Skeletal muscle satellite cell (primary cell): ENCODE measurements around the gene EXO5. TPM values are rescaled to one million over a fixed set of nuclear protein-coding genes. Genes with fewer than 3 reads are reported as not detected.
"Not testable (repeated sequence)": the region's sequence is repeated elsewhere in the genome, so short reads cannot be mapped to it uniquely, and the experiment has no call there.

Experiments
- H3K27me3 ChIP-seq: 2 replicates; pipeline ENCODE4 v1.7.0; 2013; ENCODE audit warnings: low read length; ENCODE audit not compliant: control insufficient read depth, insufficient read depth
- H3K36me3 ChIP-seq: 2 replicates; pipeline ENCODE4 v1.7.0; 2013; ENCODE audit warnings: mild to moderate bottlenecking, control low read depth, low read length; ENCODE audit not compliant: insufficient read depth
- H3K4me1 ChIP-seq: 2 replicates; pipeline ENCODE4 v1.7.0; 2013; ENCODE audit warnings: low read length; ENCODE audit not compliant: control insufficient read depth, insufficient read depth
- H3K4me2 ChIP-seq: 2 replicates; pipeline ENCODE4 v1.7.0; 2013; ENCODE audit warnings: mild to moderate bottlenecking, low read length
- H3K4me3 ChIP-seq: 2 replicates; pipeline ENCODE4 v1.7.0; 2013; ENCODE audit warnings: low read length
- H3K9ac ChIP-seq: 2 replicates; pipeline ENCODE4 v1.7.0; 2013; ENCODE audit warnings: mild to moderate bottlenecking, low read depth, low read length, moderate library complexity
- H3K9me3 ChIP-seq: replicated peaks from 2 replicates; pipeline ENCODE4 v1.7.0; 2013; ENCODE audit warnings: mild to moderate bottlenecking, control low read depth, low read length
- total RNA-seq: library from RNA; depleted of rRNA; stranded (reverse); fragments of >200 nt; gene quantifications from 2 replicates; pipeline ENCODE4 v1.2.3, GENCODE V29; 2012; rRNA removed

EXO5 gene, protein sequence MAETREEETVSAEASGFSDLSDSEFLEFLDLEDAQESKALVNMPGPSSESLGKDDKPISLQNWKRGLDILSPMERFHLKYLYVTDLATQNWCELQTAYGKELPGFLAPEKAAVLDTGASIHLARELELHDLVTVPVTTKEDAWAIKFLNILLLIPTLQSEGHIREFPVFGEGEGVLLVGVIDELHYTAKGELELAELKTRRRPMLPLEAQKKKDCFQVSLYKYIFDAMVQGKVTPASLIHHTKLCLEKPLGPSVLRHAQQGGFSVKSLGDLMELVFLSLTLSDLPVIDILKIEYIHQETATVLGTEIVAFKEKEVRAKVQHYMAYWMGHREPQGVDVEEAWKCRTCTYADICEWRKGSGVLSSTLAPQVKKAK
- 7.1 and 12.9 TPM in 2 replicates for total RNA-seq

DNA sequence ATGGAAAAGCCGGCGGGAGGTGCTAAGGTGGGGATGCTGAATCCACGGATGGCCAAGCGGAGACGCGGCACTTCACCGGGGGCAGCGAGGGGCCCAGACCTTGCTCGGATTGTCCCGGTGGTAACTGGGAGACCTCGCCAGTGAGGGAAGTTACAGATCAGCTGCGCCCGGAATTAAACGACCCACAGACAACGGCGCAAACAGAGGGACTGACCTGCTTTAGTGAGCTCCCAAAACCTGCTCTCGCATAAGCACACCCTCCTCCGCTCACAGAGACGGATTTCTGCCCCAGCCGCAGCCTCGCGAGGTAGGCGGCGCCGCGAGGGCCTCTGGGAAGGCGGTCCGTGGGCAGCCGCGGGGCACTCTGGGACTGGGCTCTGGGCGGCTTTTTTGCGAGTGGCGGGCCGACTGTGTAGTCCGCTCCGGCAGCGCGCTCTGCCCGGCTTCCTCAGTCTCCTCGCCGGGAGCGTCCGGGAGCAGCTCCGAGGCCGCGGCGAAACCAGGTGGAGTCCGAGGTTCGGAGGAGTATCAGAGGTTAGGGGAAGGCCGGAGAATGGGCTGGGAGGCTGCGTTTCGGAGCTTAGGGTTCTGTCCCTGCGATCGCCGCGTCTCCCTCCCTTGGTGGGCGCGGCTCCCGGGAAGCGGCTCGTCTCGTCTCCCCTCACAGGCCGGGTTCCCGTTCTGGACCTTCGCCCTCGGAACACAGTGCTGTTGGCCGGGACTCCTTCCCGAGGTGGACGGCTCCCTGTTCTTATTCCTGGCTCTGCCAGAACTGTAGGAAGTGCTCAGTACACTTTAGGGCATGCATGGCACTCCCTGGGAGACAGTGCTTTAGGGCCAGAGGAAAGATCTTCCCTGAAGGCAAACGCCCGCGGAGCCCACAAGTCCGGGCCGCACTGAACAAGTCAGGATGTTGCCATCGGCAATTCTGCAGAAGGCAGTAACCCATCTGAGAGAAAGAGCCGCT is at the start of gene EXO5:
TSS of gene EXO5 (plus strand) at position 393 of the 967 bp plus-strand sequence. CDS start 5,778 bp downstream, outside the sequence.
- H3K4me3 ChIP-seq = peak within 1 kb of the TSS; percentile 92
- H3K9me3 ChIP-seq = no peaks in the 10 kb centered on the region
- no peaks in the 10 kb centered on the region for H3K27me3 ChIP-seq
- no peaks in the 10 kb centered on the region for H3K36me3 ChIP-seq
- peaks cover 6% of the 10 kb centered on the region for H3K4me1 ChIP-seq
- peak within 1 kb of the TSS; percentile 87 for H3K4me2 ChIP-seq
- peak within 1 kb of the TSS; percentile 88 for H3K9ac ChIP-seq

DNA sequence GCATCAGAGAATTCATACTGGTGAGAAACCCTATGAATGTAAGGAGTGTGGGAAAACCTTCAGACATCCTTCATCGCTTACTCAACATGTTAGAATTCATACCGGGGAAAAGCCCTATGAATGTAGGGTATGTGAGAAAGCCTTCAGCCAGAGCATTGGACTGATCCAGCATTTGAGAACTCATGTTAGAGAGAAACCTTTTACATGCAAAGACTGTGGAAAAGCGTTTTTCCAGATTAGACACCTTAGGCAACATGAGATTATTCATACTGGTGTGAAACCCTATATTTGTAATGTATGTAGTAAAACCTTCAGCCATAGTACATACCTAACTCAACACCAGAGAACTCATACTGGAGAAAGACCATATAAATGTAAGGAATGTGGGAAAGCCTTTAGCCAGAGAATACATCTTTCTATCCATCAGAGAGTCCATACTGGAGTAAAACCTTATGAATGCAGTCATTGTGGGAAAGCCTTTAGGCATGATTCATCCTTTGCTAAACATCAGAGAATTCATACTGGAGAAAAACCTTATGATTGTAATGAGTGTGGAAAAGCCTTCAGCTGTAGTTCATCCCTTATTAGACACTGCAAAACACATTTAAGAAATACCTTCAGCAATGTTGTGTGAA is 45.5 kb upstream of the EXO5 start:
- H3K4me1 ChIP-seq = no peaks in the 10 kb centered on the region
- peaks cover 56% of the 10 kb centered on the region for H3K36me3 ChIP-seq

DNA sequence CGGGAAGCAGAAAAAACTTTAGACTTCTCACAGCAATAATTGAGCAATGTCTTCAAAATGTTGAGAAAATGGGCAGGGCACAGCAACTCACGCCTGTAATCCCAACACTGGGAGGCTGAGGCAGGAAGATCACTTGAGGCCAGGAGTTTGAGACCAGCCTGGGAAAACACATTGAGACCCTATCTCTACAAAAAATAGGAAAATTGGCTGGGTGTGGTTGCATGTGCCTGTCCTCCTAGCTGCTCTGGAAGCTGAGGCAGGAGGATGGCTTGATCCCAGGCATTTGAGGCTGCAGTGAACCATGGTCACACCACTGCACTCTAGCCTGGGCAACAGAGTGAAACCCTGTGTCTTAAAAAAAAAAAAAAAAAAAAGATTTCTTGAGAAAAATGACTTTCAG is 39.2 kb upstream of the EXO5 start:
- H3K27me3 ChIP-seq = no peaks in the 10 kb centered on the region
- no peak overlapping the region for H3K9ac ChIP-seq
- no peaks in the 10 kb centered on the region for H3K4me1 ChIP-seq
- peaks cover 48% of the 10 kb centered on the region for H3K9me3 ChIP-seq
- H3K4me2 ChIP-seq = no peak overlapping the region
- no peak overlapping the region for H3K4me3 ChIP-seq
- peaks cover 15% of the 10 kb centered on the region for H3K36me3 ChIP-seq

More for the DNA sequence above, 45.5 kb upstream of the EXO5 start:
- Histone ChIP-seq H3K9ac (no peak overlapping the region), H3K9me3 (peaks cover 88% of the 10 kb centered on the region), H3K4me2 (no peak overlapping the region), H3K4me3 (no peak overlapping the region), H3K27me3 (no peaks in the 10 kb centered on the region)

DNA sequence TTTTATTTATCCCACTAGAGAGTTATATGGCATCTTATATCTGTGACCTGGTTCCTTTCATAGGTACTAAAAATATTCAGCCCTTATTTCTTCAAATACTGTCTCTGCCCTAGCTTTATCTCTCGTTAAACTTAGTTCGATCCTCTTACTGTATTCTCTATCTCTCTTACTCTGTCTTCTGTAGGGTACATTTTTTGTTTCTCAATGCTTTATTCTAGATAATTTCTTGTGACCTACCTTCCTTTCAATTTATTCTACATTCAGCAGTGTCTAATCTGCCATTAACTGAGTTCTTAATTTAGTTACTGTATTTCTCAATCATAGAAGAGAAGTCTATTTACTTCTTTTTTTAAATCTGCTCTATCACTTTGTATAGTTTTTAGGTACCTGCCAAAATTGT is 33.3 kb upstream of the EXO5 start:
- H3K36me3 ChIP-seq = no peaks in the 10 kb centered on the region
- peaks cover 7% of the 10 kb centered on the region for H3K4me1 ChIP-seq
- H3K4me3 ChIP-seq = no peak overlapping the region
- no peaks in the 10 kb centered on the region for H3K27me3 ChIP-seq
- H3K4me2 ChIP-seq = no peak overlapping the region
- peaks cover 9% of the 10 kb centered on the region for H3K9me3 ChIP-seq
- H3K9ac ChIP-seq = no peak overlapping the region

DNA sequence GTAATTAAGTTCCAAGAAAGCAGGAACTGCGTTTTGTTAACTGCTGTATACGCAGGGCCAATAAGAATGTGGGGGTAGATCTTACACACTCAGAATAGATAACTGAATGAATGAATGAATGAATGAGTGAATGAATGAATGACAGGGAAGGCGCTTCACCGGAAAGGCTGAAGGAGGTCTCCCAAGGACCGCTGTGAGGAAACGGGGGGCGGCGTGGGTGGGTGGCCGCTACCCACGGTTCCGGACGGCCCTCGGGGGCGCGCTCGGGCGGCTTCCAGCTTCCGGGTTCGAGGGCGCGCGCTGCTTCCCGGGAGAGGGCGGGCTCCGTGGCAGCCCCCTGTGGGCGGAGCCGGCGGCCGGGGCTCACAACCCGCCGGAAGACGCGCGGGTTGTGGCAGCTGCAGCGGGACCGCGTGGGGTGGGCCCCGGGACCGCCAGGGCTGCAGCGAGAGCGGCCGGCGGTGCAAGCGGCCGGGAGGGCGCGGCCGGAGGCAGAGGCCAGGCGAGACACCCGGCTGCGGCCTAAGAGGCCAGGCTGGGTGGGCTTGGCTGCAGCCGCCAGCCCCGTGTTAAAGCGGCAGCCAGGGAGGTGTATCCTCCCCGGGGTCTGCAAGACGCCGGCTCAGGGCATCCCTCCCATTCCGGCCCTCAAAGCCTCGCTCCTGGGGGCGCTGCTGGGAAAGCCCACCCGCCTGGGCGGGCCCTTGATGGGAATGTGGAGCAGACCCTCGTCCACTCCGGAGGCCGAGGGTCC is 31.5 kb upstream of the EXO5 start, which contains the start of gene ZFP69:
TSS of gene ZFP69 (plus strand) at position 367 of the 754 bp plus-strand sequence. CDS start 2,072 bp downstream, outside the sequence.
- peak within 1 kb of the TSS; percentile 86 for H3K9ac ChIP-seq
- peaks cover 5% of the 10 kb centered on the region for H3K36me3 ChIP-seq
- H3K27me3 ChIP-seq = no peaks in the 10 kb centered on the region
- peaks cover 9% of the 10 kb centered on the region for H3K9me3 ChIP-seq
- H3K4me1 ChIP-seq = peaks cover 7% of the 10 kb centered on the region
- H3K4me2 ChIP-seq = peak within 1 kb of the TSS; percentile 94
- H3K4me3 ChIP-seq = peak within 1 kb of the TSS; percentile 77

DNA sequence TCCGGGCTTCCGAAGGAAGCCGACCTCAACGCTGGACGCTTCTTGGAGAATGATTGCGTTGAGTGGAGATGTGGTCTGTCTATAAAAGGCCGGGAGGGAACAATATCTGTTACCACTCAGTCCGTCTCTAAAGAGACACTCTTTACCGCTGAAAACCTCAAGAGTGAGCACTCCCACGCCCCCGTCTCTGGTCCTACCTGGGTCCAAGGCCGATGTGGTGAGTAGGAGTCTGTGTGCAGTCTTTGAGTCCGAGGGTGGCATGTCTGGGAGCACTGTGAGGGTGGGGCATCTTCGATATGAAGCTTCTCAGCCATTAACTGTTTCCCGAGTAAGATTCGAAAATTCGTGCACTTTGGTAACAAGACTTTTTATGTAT is 30.9 kb upstream of the EXO5 start:
- H3K4me2 ChIP-seq = peak overlapping the region; percentile 94
- peaks cover 11% of the 10 kb centered on the region for H3K36me3 ChIP-seq
- peaks cover 7% of the 10 kb centered on the region for H3K4me1 ChIP-seq
- H3K9me3 ChIP-seq = peaks cover 9% of the 10 kb centered on the region
- H3K4me3 ChIP-seq = peak overlapping the region; percentile 77
- no peaks in the 10 kb centered on the region for H3K27me3 ChIP-seq
- peak overlapping the region; percentile 86 for H3K9ac ChIP-seq

DNA sequence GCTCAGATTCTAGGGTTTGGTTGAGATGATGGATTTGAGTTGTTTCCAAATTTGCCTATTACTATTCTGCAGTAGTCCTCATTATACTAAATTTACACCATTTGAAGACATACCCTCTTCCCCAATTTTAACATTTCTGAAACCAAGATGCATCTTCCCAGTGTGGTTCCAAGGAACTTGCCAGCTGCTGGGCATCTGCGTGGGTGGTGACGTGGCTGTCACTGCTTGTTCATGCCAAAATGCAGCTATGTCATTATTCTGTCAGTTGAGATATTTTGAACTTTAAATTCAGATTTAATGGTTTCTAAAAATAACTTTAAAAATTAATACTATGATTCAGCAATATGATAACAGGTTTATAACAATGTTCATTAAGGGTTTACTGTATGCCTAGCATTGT is 30.3 kb upstream of the EXO5 start:
- H3K36me3 ChIP-seq = peaks cover 13% of the 10 kb centered on the region
- peak overlapping the region; percentile 94 for H3K4me2 ChIP-seq
- peak overlapping the region; percentile 77 for H3K4me3 ChIP-seq
- H3K9me3 ChIP-seq = peaks cover 7% of the 10 kb centered on the region
- no peak overlapping the region for H3K9ac ChIP-seq
- H3K4me1 ChIP-seq = peaks cover 7% of the 10 kb centered on the region
- H3K27me3 ChIP-seq = no peaks in the 10 kb centered on the region

DNA sequence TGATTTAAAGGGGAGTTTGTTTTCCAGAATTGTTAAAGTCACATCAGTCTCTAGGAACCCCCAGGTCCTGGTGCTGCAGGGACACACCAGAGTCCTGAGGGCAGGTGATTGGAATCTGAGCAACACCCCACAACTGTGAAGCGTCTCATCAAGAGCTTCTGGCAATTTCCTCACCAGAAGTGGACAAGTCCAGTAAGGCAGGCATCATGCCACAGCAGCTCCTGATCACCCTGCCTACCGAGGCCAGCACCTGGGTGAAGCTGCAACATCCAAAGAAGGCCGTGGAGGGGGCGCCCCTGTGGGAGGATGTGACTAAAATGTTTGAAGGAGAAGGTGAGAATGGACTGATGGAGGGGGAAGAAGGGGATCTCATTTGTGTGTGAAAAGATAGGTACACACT is 29.4 kb upstream of the EXO5 start:
- Histone ChIP-seq H3K27me3 (no peaks in the 10 kb centered on the region), H3K9ac (no peak overlapping the region), H3K4me2 (no peak overlapping the region), H3K4me3 (no peak overlapping the region), H3K4me1 (peaks cover 7% of the 10 kb centered on the region), H3K36me3 (peaks cover 13% of the 10 kb centered on the region), H3K9me3 (peaks cover 7% of the 10 kb centered on the region)

DNA sequence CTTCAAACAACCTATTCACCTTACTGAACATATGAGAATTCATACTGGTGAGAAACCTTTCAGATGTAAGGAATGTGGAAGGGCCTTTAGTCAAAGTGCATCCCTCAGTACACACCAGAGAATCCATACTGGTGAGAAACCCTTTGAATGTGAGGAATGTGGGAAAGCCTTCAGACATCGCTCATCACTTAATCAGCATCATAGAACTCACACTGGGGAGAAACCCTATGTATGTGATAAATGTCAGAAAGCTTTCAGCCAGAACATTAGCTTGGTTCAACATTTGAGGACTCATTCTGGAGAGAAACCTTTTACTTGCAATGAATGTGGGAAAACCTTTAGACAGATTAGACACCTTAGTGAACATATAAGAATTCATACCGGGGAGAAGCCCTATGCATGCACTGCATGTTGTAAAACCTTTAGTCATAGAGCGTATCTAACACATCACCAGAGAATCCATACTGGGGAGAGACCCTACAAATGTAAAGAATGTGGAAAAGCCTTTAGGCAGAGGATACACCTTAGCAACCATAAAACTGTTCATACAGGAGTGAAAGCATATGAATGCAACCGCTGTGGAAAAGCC is 13.2 kb upstream of the EXO5 start:
- no peak overlapping the region for H3K4me3 ChIP-seq
- no peak overlapping the region for H3K4me2 ChIP-seq
- H3K4me1 ChIP-seq = no peaks in the 10 kb centered on the region
- peaks cover 42% of the 10 kb centered on the region for H3K9me3 ChIP-seq
- no peak overlapping the region for H3K9ac ChIP-seq
- H3K36me3 ChIP-seq = peaks cover 57% of the 10 kb centered on the region
- H3K27me3 ChIP-seq = no peaks in the 10 kb centered on the region

DNA sequence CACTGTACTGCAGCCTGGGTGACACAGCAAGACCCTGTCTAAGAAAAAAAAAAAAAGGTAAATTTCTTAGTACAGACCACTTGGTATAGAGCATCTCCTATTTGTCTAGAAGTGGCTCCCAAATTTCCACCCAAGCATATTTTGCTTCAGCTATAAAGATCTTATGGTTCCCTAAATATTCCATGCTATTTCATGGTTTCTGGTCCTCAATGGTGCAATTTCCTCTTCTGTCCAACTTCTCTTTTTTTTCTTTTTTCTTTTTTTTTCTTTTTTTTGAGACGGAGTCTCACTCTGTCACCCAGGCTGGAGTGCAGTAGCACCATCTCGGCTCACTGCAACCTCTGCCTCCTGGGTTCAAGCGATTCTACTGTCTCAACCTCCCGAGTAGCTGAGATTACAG is 5.9 kb upstream of the EXO5 start:
- not testable (repeated sequence) for H3K27me3 ChIP-seq, H3K9ac ChIP-seq, H3K4me2 ChIP-seq, H3K4me3 ChIP-seq, H3K36me3 ChIP-seq, H3K4me1 ChIP-seq
- peaks cover 11% of the 10 kb centered on the region for H3K9me3 ChIP-seq
